ENCODE results near the gene TEX52.

Gene TEX52

GRCh38 chr12:2804393-2805142 is 52.3 kb downstream of the TEX52 start:
- no peak for DNase-seq
- Mint-ChIP-seq H3K27me3 (ENCODE audit: low read depth, poor library complexity) (no peaks in the 10 kb centered on the region), H3K27ac (peak overlapping the region; percentile 52), H3K4me3 (no peak overlapping the region), H3K9me3 (no peaks in the 10 kb centered on the region), H3K4me1 (peaks cover 9% of the 10 kb centered on the region), H3K36me3 (ENCODE audit: low read depth) (peaks cover 65% of the 10 kb centered on the region)
- TF ChIP-seq CTCF (IDR thresholded peaks at IDR 0.05): no peak

GRCh38 chr12:2803635-2804392 is 53.0 kb downstream of the TEX52 start:
- Mint-ChIP-seq H3K4me1 (peaks cover 9% of the 10 kb centered on the region), H3K4me3 (no peak overlapping the region), H3K36me3 (ENCODE audit: low read depth) (peaks cover 72% of the 10 kb centered on the region), H3K9me3 (no peaks in the 10 kb centered on the region), H3K27me3 (ENCODE audit: low read depth, poor library complexity) (no peaks in the 10 kb centered on the region), H3K27ac (peak overlapping the region; percentile 64)
- DNase-seq: no peak
- no peak for TF ChIP-seq CTCF (IDR thresholded peaks at IDR 0.05)

- H3K4me1 Mint-ChIP-seq: peaks cover 27% of the 10 kb centered on the region
- no peaks in the 10 kb centered on the region for H3K27me3 Mint-ChIP-seq (ENCODE audit: low read depth, poor library complexity)
- DNase-seq: no peak
- no peak overlapping the region for H3K27ac Mint-ChIP-seq
- no peaks in the 10 kb centered on the region for H3K9me3 Mint-ChIP-seq
- peaks cover 84% of the 10 kb centered on the region for H3K36me3 Mint-ChIP-seq (ENCODE audit: low read depth)
- no peak overlapping the region for H3K4me3 Mint-ChIP-seq
- no peak for TF ChIP-seq CTCF (IDR thresholded peaks at IDR 0.05)
Observed at GRCh38 chr12:2801044-2801783, 55.6 kb downstream of the TEX52 start.

GRCh38 chr12:2800046-2800570 is 56.7 kb downstream of the TEX52 start:
- Mint-ChIP-seq H3K4me1 (peaks cover 30% of the 10 kb centered on the region), H3K27me3 (ENCODE audit: low read depth, poor library complexity) (no peaks in the 10 kb centered on the region), H3K4me3 (no peak overlapping the region), H3K27ac (no peak overlapping the region), H3K36me3 (ENCODE audit: low read depth) (peaks cover 78% of the 10 kb centered on the region), H3K9me3 (no peaks in the 10 kb centered on the region)
- no peak for TF ChIP-seq CTCF (IDR thresholded peaks at IDR 0.05)
- no peak for DNase-seq
